CD4-positive, alpha-beta T cell treated with Interleukin-17A for 4 hours (primary cell): ENCODE data around the gene NF2.
A peak's percentile ranks its signal among the peaks of the same experiment; 100 is the strongest.

Experiments used
- DNase-seq: peaks from one replicate; pipeline ENCODE4 v3.0.0-alpha.2; 2020; ENCODE audit warnings: mixed read lengths

NF2 gene

DNA sequence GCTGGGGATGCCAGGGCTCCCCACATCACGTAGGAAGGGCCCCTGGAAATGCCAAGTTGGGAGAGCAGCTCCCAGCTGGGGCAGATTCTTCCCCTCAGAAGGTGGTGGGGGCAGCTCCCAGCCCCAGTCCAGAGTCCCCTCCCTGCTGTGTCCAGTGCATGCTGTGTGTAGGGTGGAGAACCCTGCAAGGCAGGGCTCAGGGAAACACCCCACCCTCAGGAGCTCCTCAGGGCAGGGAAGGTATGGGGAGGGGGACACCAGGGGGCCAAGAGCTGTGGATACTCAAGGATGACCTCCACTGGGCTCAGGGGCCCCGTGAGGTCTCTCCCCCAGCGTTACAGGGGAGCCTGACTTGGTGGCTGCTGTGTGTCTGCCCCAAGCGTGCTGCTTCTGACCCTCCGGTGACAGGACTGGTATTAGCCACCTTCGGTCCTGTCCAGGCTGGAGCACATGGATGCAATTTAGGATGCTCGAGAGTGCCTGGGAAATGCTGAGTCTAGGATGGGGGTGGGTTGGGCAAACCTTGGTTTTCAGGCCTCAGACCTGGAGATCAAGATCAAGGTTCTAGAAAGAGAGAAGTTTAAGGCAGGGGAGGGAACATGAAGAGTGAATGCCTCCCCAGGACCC, 100.2 kb downstream of the NF2 start:
- DNase-seq: no peak

- DNase-seq: no peak
Measured at GRCh38 chr22:29704528-29705285, 101.3 kb downstream of the NF2 start.

- no peak for DNase-seq
Measured at GRCh38 chr22:29705651-29706050, 102.2 kb downstream of the NF2 start.

DNA sequence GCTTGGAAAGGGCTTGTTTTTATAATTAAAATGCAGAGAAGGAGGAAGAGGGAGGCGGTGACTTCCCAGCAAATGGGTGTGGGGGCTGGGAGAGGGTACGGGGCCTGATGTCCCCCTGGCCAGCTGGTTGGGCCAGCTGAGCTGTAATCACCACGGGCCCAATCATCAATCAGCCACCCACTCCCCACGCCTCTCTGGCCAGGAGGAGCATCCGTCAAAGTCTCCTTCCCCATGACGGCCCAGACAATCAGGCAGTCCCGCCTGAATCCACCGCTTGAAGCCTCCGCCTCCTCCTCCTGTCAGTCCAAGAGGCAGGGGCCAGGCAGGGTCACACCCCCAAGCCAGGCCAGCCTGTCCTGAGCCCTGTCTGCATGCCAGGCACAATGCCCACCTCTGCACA, 103.1 kb downstream of the NF2 start:
- no peak for DNase-seq

DNA sequence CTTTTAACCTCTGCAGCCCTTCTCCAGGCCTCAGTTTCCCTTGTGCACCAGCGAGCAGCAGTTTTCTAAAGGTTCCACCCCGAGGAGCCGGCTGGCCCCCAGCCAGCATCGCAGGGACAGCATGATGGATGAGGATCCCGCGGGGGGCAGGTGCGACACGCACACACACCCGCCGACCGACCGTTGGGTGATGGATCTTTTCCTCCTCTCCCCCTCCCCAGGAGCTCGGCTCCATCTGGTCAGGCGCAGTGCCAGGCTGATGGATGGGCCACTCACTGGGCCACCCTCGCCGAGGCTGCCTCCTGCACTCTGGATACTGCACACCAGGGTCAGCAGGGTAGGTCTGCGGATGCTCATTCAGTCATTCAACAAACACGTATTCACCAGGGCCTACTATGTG, 103.6 kb downstream of the NF2 start:
- no peak for DNase-seq

DNA sequence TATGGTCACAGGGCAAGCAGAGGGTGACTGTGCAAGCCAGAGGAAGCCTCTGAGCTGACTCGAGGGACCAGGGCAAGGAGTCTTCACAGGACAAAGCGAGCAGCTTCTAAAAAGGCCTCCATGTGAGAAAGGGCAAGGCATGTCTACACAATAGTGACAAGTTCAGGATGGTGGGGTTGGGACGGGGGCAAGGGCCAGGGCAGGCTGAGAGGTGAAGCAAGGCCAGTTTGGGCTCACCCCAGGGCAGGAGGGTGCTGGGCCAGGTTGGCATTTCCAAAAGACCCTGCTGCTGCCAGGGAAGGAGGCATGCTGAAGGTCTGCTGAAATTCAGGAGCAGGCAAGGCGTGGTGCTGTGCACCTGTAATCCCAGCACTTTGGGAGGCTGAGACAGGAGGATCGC, 104.0 kb downstream of the NF2 start:
- DNase-seq: no peak

GRCh38 chr22:29710193-29710592, 106.8 kb downstream of the NF2 start:
- no peak for DNase-seq

GRCh38 chr22:29710922-29711593, 107.6 kb downstream of the NF2 start:
- no peak for DNase-seq

- DNase-seq: no peak
Measured at GRCh38 chr22:29712119-29712518, 108.7 kb downstream of the NF2 start.

DNA sequence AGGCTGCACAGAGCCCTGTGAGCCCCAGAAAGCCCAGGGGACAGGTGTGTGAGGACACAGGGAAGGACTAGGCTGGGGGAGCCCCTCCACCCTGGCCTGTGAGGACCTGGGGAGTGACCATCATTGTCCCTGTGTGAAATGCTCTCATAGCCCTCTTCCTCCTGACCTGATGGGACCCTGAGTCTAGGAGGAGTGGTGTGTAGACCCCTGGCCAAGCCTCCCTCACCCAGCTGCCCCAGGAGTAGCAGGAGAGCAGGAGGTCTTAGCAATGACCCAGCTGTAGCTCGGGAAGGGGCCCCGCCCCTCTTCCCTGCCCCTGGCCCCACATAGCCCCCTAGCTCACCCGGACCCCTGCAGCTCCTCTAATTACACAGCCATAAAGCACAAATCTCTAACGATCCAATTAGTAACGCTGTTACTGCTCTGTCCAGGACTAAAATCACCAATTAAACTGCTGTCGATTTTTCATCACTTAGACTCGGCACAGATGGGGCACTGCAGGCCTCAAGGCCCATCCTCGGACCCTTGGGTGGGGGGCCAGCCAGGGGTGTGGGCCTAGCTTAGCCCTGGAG, 109.8 kb downstream of the NF2 start:
- no peak for DNase-seq

GRCh38 chr22:29715240-29715639, 111.8 kb downstream of the NF2 start:
- no peak for DNase-seq

GRCh38 chr22:29715705-29716104, 112.3 kb downstream of the NF2 start:
- DNase-seq: no peak

DNA sequence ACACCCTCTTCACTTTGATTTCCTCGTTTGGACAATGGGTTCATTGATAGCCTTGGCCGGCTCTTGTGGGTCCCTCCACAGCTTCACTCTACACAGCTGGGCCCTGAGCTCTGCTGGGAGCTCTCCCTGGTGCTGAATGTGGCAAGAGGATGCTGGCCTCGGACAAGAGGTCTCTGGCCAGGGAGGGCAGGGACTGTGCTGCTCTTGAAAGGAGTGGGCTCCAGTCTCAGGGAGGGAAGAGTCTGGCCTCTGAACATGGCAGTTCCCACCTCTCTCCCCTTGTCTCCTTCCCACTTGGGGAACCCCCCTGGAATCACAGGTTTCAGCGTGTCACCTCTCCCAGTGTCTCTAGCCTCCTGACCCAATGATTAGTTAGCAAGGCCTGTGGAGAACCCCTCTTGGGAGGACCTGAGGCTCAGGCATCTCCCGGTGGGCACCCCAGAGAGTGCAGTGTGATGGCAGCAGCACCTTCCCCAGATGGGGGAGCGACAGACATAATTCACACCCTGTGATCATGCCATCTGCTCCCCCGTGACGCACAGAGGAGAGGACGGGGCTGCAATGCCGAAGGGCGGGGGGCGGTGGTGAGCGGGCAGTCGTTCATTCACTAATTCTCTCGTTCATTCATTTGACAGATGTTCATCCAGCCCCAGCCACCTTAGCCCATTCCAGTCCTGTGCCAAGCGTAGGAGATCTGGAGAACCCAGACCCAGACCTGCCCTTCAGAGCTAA, 113.5 kb downstream of the NF2 start:
- DNase-seq: peak; percentile 16

DNA sequence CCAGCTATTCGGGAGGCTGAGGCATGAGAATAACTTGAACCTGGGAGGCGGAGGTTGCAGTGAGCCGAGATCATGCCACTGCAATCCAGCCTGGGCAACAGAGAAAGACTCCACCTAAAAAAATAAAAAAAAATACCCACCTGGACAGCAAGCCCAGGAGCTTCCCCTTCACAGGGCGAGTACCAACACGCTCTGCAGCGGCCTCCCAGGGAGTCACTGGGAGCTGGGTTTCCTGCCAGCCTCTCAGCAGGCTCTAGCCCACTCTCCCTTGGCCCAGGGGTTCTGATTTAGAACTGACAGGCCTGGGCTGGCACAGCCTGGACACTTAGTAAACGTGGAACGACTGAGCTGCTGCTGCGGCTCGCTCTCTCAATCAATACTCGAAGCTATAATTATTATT, 114.4 kb downstream of the NF2 start:
- DNase-seq: no peak

DNA sequence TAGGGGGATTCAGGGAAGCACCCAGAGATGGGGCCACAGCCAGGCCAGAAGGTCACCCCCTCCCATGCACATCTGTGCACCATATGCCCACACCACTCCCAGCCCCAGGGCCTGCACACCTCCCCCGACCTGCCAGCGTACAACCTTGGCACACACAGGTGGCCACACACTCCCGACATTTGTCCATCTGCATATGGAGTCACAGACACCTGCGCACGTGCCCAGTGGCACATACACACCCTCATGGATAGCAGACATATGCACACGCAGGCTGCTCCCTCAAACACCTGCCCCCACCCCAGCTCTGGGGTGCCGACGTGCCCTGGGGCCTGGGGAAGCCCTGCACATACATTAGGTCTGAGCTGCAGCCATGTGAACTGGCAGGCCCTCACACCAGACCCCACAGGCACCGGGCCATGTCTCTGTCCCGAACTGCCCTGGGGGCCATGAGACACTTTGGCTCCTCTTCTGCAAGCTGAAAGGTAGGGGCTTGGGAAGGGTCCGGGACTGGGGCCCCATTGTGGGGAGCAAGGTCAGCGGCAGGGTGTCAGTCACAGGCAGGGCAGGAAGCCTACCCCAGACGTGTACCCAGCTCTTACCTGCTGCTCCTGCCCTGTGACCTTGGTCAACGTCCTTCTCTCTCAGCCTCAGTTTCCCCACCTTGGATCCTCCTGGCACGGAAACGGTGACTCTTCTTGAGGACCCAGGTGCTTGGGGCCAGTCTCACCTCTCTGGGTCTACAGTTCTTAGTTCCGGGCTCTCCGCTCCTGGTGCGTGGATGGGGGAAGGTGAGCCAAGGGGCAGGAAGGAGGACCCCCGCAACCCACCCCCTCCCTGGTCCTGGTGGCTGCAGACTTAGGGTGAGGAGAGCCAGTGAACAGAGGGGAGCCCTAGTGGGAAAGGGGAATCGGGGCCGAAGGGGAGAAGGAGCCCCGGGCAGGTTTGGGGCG, 115.8 kb downstream of the NF2 start:
- DNase-seq: no peak

DNA sequence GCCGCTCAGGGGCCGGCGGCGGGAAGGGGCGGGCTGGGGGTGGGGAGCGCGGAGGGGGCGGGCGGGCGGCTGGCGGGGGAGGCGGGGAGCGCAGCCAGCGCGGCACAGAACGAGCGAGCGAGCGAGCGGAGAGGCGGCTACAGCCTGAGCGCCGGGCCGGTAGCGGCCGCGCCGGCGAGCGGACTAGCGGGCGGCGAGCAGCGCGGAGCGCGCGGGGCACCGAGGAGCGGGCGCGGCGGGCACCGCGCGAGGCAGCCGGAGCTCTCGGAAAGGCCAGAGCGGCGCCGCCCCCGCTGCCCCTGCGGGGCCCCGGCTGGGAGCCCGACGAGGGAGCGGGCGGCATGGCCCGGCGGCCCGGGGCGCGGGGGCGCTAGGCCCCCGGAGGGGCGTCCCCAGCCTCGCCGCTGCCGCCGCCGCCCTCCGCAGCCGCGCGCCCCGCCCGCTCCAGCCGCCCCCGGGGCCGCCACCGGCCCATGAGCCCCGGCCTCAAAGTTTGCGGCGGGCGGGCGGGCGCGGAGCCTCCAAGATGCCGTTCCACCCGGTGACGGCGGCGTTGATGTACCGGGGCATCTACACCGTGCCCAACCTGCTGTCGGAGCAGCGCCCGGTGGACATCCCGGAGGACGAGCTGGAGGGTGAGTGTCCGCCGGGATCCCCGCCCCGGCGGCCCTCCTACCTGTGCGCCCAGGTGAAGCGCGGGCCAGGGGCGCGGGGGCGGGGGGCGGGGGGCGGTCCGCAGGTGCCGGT, 116.6 kb downstream of the NF2 start, which contains the start of gene CABP7:
Gene CABP7, plus strand, starts transcription at position 105 of the 747 bp plus-strand sequence. Its CDS starts 422 bp downstream, at position 527.
- no peak for DNase-seq

DNA sequence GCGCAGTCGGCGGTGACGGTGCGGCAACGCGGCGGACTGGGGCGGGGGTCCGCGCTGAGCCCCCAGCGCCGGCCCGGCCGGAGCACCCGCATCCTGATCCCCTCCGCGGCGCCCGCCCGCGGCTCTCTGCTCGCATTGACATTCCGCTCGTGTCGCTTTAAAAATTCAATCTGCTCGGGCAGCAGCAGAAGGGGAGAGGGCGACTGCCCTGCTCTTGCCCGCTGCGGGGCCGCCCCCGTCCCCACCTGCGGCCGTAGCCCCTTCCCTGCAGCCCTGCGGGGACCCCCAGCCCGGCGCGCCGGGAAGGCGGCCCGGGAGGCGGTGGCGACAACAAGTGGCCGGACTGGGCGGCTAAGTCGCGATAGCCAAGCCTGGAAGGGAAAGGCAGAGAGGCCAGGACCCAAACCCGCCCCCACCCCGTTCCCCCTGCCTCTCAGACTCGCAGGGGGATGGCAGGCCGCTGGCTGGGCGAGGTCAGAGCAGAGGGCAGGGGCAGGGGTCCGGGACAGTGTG, 117.4 kb downstream of the NF2 start:
- DNase-seq: no peak

DNA sequence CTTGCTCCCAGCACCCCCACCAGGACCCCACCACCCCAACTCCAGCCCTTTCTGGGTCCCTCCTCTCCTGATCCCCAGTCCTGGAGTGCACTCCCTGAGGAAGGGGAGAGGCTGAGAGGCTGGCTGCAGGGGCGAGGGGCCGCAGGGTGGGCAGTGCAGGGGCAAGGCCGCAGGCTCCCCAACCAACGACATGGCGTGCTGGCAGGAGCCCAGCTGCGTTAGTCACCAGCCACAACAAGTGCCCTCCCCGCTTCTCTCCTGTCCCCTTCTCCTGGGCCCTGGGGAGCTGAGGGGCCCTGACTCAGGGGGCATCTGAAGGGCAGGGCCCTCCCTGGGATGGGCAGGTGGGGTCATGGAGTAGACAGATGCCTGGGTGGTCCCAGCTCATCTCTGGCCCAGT, 118.7 kb downstream of the NF2 start:
- no peak for DNase-seq

DNA sequence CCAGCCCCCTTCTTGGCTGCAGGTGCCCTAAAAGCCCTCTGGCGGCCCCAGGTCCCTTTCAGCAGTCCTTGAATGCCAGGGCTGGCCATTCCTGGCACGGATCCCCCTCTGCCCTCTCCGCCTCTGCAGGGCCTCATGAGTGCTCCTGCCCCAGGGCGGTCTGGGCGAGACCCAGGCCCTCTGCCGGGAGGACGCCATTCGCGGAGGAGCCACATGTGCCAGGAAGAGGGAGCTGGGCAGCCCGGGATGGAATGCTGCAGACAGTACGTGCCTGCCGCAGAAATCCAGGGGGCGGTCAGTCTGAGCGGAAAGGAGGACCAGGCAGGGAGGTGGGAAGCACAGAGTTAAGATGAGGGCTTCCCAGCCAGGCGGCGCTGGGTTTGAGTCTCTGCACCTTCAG, 119.2 kb downstream of the NF2 start:
- no peak for DNase-seq

- DNase-seq: no peak
Measured at GRCh38 chr22:29723766-29724165, 120.3 kb downstream of the NF2 start.

DNA sequence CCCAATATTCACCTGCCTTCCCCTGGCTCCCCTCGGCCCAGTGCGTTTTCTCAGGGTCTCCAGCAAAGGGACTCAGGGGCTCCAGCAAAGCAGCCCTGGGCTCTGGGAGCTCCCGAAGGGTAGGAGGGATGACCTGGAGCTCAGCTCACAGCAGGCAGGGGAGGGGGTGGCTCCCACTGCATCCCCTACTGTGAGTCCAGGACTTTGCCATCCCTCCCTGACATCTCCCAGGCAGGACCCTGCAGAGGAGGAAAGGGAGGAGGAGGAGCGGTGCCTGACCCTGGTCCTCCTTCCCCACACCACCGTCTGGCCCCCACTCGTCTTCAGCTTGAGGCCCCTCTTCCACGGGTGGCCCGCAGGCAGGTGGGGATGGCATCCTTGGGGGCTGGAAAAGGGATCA, 121.4 kb downstream of the NF2 start:
- DNase-seq: no peak
